Measurements from ENCODE around the gene NOP58.
A peak's percentile ranks its signal among the peaks of the same experiment; 100 is the strongest.
"Not testable (repeated sequence)": the region's sequence is repeated elsewhere in the genome, so short reads cannot be mapped to it uniquely, and the experiment has no call there.

The NOP58 gene, protein sequence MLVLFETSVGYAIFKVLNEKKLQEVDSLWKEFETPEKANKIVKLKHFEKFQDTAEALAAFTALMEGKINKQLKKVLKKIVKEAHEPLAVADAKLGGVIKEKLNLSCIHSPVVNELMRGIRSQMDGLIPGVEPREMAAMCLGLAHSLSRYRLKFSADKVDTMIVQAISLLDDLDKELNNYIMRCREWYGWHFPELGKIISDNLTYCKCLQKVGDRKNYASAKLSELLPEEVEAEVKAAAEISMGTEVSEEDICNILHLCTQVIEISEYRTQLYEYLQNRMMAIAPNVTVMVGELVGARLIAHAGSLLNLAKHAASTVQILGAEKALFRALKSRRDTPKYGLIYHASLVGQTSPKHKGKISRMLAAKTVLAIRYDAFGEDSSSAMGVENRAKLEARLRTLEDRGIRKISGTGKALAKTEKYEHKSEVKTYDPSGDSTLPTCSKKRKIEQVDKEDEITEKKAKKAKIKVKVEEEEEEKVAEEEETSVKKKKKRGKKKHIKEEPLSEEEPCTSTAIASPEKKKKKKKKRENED

DNA sequence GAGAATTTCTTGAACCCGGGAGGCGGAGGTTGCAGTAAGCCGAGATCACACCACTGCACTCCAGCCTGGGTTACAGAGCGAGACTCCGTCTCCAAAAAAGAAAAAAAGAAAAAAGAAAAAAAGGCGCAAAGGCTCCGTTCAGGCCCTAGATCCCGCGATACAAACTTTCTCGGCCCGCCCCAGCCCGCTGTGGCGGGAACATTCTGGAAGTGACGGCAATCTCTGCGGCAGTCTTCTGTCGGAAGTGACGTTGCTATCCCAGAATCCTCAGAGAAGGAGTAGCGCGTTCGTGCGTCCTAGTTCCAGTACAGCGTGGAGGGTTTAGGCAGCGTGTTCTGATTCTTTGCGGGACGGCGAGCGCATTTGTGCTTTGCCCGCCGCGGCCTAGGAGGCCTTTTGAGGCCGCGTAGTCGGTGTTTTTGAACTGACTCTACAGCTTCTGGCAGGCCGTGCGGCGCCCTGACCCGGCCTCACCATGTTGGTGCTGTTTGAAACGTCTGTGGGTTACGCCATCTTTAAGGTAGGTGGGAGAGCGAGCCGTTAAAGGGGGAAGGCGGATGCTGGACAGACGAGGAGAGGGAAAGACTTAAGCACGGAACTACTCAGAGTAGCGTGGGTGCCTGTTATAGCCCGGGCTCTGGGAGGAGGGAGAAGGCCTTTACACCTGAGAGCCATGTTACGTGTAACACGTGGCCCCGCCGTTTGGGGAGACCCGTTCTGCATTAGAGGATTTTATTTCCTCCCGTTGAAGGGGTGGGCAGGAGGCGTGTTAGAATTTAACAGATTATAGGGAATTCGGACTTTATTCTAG lies at the start of gene NOP58:
NOP58 (plus strand) TSS at position 297 of the 811 bp plus-strand sequence; CDS start at position 476, 179 bp downstream.
- DNase-seq, result peak; percentile 82

DNA sequence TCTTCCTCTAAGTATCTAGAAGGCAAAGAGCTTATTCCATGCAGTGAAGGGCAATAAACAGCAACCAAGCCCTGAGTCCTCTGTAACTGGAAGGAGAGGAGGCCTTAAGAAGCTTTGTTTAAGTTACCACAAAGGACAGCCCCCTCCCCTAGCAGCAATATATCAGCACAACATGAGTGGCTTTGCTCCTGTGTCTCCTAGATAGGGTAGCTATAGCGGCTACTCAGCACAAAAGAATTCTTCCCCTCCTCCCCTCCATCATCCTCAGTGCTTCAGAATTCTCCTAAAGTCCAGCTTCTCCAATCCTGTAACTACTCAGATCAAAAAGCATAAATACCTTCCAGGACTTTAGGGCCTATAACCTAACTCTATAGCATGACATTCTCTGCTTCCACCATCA lies 43.7 kb upstream of the NOP58 start:
- no peak for DNase-seq

DNA sequence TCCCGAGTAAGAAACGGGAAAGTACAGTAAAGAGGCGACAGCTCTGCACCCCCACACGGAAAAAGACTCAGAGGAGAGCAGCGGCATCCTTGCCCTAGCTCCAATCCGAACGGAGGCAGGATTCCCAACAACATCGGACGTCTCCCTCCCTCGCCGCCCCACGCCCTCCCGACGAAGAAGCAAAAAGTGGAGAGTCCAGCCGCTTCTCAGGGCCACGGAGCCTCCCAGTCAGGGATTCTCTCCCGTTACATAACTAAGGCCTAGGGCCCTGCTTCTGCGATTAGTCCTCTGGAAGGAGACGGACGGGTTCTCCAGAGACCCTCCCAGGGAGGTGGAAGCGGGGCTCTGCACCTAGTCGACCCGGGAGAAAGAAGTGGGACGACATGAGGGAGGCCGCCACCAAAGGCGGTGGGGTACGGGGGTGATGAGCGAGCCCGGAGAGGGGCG lies 27.8 kb upstream of the NOP58 start:
- peak; percentile 13 for DNase-seq

DNA sequence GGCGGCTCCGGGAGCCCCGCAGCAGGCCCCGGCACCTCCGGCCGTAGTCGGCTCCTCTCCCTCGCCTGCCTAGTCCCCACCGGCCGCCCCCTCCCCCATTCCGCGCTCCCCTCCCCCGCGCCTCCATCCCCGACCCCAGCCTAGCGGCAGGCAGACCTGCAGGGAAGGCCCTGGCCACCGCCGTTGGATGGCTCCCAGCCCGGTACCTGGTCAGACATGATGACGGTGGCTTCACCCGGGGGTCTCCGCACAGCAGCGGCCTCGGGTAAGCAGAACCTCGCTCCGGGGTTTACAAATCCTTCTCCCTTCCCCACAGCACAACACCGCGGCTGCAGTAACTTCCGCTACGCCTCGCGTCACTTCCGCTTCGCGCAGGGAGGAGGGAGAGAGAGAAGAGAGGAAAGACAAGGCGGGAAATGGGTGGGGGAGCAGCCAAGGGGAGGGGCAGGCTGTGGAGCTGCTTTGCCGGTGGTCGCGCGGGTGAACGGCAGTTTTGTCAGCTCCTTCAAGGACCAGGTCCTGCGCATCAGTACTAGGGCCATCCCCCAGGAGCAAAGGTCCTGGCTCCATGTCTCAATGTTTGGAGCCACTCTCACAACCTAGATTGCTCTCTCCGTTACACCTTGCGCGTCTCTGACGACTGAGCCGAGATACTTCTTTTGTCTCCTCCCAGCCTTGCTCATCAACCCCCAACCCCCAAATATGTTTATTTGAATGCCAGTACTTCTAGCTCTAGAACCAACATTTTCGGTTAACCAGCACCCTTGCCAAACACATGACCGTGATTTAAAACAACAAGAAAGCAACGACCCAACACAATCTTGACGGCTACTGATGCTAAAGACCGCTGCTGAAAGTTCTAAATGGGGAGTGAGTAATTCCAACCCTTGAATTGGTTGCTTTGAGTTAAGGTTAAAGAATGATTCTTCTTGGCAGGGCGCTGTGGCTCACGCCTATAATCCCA lies 27.0 kb upstream of the NOP58 start, which contains the start of gene SUMO1:
SUMO1 (minus strand) TSS at position 364 of the 964 bp plus-strand sequence; CDS start at position 218, 146 bp downstream.
- peak; percentile 89 for DNase-seq

GRCh38 chr2:202247710-202248109 lies 17.9 kb upstream of the NOP58 start:
- not testable (repeated sequence) for DNase-seq

DNA sequence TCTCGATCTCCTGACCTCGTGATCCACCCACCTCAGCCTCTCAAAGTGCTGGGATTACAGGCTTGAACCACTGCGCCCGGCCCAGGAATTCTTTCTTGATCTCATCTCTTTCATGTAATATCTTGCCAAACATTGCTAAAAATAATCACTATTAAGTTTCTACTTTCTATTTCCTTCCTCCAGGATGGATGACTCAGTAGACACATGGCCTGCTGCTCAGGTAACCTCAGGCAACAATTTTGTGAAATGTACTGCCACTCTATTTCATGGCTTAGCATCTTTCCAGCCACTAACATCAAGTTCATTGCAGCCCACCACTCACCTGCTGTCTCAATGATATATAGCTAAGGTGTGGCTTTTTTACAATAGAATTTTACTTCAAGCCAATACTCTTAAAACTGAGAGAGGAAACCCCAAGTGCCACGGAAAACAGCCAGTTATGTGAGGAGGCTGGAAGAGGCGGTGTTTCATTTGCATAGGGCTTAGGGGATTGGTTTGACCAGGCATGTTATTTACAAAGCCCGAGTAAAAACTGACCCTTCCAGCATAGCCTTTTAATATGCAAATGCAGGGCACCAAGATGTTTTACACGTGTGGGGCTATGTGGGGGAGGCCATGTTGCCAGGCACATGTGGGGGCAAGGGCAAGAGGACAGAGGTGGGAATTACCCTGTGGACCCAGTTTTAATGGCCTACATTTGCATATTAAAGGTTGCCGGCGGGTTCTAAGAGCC lies 15.9 kb upstream of the NOP58 start:
- DNase-seq, result no peak

DNA sequence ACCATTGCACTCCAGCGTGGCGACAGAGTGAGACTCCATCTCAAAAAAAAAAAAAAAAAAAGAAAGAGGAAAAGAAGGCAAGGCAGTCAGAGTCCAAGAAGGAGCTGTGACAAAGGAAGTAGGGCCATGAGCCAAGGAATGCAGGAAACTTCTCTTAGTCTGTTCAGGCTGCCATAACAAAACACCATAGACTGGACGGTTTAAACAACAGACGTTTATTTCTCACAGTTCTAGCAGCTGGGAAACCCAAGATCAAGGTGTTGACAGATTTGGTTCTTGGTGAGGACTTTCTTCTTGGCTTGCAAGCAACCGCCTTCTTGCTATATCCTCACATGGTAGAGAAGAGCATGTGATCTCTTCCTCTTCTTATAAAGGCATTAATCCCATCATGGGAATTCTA lies 14.1 kb upstream of the NOP58 start:
- DNase-seq, result no peak

DNA sequence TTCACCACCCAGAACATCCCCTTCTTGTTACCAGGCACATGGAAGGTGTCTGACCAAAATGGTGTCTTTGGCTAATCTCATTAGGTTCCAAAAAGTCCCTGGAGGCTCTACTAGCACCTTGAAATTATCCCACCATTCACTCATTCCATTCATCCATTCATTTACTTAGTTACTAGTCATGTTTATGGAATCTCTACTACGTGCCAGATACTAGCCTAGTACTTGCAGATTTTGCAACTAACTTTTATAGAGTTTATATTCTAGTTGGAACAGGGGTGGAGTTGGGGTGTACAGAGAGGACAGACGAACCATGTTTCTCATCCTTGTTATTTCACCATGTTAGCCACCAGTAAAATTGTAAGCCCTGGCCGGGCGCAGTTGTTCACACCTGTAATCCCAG lies 4.0 kb upstream of the NOP58 start:
- DNase-seq, result no peak

DNA sequence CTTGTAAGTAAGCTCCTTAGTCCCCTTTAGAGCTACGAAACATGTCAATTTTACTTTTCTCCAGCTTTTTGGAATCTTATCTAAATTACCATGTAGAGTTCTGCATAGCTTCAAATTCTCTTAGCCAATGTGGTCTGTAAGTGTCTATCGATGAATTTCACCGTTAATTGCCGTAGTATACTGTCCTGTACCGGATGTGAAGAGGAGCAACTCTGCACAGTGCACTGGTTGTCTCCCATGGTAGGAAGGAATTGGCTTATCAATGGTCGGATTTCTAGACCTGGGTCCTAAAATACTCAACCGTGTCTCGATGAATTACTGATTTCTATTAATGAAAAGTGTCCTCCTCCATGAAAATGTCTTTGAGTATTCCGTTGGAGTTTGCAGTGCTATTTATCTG lies 1.9 kb downstream of the NOP58 start:
- DNase-seq, result no peak

DNA sequence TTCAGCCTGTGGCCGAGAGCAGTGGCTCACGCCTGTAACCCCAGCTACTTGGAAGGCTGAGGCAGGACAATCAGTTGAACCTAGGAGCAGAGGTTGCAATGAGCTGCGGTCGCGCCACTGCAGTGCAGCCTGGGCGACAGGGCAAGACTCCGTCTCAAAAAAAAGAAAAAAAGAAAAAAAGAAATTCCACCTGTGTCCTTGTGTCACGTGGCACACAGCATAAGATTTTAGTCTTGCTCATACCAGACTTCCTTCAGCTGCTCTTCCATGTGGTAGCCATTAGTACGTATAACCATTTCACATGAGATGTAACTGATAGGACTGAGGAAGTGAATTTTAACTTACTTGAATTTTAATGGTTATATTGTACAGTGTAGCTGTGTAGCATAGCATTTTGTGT lies 4.0 kb downstream of the NOP58 start:
- DNase-seq, result no peak

DNA sequence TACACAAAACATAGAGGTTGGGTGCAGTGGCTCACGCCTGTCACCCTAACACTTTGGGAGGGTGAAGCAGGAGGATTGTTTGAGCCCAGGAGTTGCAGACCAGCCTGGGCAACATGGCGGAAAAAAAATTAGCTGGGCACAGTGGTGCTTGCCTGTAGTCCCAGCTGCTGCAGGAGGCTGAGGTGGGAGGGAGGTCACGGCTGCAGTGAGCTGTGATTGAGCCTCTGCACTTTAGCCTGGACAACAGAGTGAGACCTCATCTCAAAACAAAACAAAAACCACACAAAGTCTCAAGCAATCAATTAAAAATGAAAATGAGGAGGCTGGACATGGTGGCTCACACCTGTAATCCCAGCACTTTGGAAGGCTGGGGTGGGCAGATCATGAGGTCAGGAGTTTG lies 4.9 kb downstream of the NOP58 start:
- no peak for DNase-seq

GRCh38 chr2:202276078-202276720 lies 10.6 kb downstream of the NOP58 start:
- not testable (repeated sequence) for DNase-seq

DNA sequence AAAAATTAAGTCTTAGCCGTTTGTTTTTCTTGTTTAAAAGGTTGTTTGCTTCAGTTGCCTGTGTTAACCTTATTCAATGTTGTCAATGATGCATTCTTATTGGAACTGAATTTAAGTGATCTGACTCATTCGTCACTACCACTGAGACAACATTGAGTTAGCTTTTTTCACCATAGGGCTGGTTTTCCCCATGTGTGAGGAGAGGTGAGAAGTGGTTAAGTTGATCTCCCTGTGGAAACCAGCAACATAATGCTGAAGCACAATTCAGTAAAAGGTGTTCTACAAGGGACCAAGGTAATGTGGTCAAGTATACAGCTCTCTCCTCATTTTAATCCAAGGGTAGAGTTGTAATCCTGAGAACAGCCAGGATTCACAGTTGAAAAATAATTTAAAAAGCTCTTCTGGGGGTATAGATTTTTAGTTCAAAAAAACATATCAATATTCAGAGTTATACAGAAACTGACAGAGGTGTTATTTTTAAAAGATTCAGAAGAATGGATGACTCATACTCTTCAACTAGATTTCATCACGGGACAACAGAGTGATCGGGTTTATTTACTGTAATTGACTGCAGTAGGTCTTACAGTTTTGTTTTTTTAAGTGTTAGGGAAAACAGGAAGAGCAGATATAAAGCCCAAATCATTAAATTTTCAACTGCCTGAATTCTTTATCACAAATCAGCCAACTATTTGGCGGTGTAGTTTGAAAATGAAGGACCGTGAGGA lies 12.6 kb downstream of the NOP58 start:
- no peak for DNase-seq

DNA sequence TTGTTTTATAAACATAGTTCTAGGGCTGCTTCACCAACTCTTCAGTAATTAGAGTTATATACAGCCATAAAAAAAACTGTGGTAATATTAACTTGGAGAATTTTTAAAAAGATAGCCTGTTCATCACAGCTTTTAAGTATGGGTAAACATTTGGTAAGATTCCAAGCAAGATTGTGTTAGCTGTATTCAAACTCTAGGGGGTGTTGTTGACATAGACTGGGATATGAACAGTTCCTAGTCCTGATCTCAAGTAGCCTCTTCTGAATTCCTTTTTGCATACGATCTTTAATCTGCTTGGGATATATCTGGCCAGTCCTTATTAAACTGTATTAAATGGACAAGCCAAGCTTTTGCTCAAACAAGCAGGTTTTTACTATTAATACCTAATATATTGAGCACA lies 13.4 kb downstream of the NOP58 start:
- DNase-seq, result no peak

DNA sequence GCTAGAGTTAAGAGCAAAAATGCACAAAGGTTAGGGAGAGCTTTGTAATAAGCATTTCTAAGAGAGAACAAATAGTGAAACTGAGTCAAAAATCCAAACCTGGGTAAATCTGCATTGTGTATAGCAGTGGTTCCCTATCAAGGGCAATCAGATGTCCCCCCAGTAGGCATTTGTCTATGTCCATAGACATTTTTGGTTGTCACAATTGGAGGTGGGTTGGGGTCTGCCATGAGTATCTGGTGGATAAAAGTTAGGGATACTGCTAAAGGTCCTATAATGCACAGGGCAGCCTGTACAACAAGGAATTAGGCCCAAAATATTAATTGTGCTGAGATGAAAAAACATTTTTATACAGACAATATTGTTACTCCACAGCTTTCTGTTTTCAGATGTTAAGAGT lies 21.0 kb downstream of the NOP58 start:
- DNase-seq, result no peak

DNA sequence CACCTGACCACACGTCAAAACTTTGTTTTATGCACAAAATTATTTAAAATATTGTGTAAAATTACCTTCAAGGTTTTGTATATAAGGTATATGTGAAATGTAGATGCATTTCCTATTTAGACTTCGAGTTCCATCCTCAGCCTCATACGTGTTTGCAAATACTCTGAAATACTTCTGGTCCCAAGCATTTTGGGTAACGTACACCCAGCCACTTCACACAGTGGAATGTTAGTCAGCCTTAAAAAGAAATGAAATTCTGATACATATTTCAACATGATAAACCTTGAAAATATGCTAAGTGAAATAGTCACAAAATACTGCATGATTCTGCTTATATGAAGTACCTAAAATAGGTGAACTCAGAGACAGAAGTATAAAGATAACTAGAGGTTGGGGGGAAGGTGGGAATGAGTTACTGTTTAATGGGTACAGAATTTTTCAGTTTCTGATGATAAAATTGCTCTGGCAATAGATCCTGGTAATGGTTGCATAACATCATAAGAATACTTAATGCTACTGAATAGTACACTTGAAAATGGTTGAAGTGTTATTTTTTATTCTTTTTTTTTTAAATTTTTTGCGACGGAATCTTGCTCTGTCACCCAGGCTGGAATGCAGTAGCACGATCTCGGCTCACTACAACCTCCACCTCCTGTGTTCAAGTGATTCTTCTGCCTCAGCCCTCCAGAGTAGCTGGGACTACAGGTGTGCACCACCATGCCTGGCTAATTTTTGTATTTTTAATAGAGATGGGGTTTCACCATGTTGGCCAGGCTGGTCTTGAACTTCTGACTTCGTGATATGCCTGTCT lies 24.0 kb downstream of the NOP58 start:
- DNase-seq, result no peak

- no peak for DNase-seq
These were observed 24.8 kb downstream of the NOP58 start for GRCh38 chr2:202290316-202290715.

- DNase-seq, result no peak
These were observed 25.4 kb downstream of the NOP58 start for GRCh38 chr2:202290970-202291369.

- DNase-seq, result no peak
These were observed 34.1 kb downstream of the NOP58 start for GRCh38 chr2:202299712-202300111.

GRCh38 chr2:202306034-202306433 lies 40.5 kb downstream of the NOP58 start:
- no peak for DNase-seq

Data from stimulated activated CD4-positive, alpha-beta T cell treated with anti-CD3 and anti-CD28 coated beads, Interleukin-4, amount 100 ng/mL, for 1 hour (primary cell).